Stimulated activated CD4-positive, alpha-beta T cell treated with anti-CD3 and anti-CD28 coated beads, TNF-alpha, amount 100 ng/mL, for 48 hours (primary cell): ENCODE data around the gene ESCO1.
"Not testable (repeated sequence)": the region's sequence is repeated elsewhere in the genome, so short reads cannot be mapped to it uniquely, and the experiment has no call there.

Source experiments
- DNase-seq, 3 donors: peaks; one replicate each; pipeline ENCODE4 v3.0.0-alpha.2; 2020; ENCODE audit warnings: low read depth in 3 of 3

ESCO1 gene, protein sequence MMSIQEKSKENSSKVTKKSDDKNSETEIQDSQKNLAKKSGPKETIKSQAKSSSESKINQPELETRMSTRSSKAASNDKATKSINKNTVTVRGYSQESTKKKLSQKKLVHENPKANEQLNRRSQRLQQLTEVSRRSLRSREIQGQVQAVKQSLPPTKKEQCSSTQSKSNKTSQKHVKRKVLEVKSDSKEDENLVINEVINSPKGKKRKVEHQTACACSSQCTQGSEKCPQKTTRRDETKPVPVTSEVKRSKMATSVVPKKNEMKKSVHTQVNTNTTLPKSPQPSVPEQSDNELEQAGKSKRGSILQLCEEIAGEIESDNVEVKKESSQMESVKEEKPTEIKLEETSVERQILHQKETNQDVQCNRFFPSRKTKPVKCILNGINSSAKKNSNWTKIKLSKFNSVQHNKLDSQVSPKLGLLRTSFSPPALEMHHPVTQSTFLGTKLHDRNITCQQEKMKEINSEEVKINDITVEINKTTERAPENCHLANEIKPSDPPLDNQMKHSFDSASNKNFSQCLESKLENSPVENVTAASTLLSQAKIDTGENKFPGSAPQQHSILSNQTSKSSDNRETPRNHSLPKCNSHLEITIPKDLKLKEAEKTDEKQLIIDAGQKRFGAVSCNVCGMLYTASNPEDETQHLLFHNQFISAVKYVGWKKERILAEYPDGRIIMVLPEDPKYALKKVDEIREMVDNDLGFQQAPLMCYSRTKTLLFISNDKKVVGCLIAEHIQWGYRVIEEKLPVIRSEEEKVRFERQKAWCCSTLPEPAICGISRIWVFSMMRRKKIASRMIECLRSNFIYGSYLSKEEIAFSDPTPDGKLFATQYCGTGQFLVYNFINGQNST

DNA sequence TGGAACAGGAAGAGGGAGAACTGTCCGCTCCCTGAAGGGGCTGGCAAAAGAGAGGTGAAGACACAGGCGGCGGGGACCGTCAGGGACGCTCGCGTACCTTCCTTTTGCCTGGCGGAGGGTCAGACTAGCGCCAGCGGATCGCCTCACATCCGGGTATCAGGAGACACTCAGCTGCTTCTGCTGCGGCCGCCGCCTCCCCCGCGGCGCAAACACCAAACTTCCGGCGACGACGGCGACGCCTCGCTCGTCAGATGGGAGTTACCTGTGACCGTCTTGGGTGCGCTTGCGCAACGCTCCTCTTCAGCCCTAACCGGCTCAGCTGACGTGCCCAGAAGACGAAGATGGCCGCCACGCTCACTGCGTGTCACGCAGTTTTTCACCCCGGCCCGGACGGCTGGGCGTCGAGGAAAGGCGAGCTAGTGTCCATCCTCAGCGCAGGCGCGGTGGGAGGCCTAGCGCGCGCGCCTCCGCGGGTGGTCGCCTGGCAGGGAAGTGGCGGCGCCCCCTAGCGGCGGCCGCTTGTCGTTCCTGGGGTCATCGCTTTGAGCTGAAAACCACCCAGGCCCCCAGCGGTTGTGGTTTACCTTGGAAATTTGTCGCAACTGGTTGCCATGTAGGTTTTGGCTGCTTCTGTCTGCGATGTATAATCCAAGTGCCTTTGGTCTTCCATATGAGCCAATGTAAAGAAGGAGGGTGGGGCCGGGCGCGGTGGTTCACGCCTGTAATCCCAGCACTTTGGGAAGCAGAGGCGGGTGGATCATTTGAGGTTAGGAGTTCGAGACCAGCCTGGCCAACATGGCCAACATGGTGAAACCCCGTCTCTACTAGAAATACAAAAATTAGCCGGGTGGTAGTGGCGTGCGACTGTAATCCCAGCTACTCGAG lies at the start of gene ESCO1:
ESCO1 (minus strand) TSS at position 179 of the 885 bp plus-strand sequence. CDS start 25,861 bp downstream, outside the sequence.
- DNase-seq = peak; percentile 85 to 95 (median 88)

DNA sequence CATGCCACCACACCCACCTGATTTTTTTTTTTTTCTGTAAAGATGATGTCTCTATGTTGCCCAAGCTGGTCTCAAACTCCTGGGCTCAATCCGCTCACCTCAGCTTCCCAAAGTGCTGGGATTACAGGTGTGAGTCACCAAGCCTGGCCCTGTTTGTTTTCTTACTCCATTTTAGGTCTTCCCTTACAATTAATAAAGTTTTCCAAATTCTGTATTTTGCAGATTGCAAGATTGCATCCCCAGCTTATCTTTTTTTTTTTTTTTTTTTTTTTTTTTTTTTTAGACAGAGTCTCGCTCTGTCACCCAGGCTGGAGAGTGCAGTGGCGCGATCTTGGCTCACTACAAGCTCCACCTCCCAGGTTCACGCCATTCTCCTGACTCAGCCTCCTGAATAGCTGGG lies 39.9 kb upstream of the ESCO1 start:
- not testable (repeated sequence) for DNase-seq

DNA sequence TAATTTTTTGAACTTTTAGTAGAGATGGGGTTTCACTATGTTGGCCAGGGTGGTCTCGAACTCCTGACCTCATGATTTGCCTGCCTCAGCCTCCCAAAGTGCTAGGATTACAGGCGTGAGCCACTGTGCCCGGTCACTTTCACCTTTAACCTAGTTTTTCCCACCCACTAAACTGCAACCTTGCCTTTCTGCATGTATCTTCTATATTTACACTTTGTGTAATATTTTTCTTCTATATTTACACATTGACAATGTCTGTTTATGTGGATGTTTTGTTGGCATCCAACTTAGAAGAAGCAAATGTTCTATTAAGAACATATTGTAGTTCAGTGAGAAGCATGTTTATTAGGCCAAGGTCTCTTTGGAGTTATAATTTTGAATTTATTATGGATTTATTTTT lies 38.3 kb upstream of the ESCO1 start:
- DNase-seq = no peak

DNA sequence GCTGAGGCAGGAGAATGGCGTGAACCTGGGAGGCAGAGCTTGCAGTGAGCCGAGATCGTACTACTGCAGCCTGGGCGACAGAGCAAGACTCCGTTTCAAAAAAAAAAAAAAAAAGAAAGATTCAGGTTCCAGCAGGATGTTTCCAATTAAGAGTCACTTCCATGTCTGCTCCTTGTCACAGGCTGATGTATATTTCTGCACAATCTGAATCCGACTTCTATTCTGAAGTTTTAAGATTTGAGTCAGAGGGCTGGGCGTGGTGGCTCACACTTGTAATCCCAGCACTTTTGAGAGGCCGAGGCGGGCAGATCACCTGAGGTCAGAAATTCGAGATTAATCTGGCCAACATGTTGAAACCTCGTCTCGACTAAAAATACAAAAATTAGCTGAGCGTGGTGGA lies 36.3 kb upstream of the ESCO1 start:
- no peak for DNase-seq

DNA sequence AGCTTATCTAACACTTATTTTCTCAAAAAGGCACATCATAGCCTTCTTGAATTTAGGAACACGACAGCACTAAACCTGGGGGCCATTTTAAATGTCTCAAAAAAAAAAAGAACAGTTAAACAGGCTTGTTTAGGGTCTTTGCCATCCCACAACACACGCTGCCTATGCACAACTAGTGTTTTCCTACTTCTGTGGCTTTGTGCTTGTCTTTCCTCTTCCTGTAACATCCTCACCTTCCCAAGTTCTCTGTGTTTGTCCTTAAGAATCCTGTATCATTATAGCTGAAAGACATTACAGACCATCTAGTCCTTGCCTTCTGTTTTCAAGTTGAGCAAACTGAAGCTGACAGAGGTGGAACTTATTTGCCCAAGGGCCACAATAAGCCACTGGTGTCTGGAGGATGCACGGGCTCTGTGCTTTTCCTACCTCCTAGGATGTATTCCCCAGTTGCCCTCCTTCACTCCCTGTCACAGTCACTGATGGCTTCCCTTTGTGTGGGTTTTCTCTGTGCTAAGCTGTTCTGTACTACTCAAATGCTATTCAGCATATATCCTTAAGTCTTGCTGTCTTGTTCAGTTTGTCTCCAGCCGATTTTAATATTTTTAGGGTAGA lies 34.2 kb upstream of the ESCO1 start:
- no peak for DNase-seq

DNA sequence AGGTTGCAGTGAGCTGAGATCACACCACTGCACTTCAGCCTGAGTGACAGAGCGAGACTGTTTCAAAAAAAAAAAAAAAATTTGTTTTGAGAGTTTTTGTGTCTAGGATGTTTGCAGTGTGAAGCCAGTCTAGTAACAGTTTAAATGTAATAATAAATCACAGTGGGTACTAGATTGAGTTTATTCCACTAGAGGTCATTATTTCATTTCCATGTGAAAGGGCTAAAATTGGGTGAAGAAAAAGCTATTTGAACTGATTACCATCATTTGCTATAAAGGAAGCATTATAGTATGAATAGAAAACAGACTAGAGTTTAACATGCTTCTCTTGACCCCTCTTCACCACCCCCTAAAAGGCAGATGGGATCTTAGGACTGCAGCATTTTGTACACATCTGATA lies 31.9 kb upstream of the ESCO1 start:
- DNase-seq = no peak

DNA sequence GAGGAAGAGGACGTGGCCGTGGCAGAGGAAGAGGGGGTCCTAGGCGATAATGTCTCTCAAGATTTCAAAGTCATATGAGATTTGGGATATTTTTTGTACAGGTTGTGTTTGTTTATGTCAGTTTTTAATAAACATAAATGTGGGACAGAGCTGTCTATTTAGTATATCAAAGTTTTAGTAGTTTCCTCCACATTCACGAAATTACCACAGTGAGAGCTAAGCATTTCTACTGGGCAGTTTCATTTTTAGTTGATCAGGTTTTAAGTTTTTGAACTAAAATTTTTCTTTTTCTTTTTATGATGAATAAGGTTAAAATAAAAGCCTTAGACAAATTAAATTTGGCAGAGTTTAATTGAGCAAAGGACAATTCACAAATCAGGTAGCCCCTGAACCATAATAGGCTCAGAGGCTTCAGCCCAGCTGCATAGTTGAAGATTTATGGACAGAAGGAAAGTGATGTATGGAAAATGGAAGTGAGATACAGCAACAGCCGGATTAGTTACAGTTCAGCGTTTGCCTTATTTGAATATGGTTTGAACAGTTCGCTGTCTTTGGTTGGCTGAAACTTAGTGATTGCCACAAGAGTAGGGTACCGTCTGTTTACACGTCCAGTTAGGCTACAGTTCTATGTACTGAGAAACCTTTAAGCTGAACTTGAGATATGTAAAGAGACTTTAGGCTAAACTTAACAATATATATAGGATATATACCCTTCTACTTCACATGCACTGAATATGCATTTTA lies 28.8 kb upstream of the ESCO1 start:
- no peak for DNase-seq

DNA sequence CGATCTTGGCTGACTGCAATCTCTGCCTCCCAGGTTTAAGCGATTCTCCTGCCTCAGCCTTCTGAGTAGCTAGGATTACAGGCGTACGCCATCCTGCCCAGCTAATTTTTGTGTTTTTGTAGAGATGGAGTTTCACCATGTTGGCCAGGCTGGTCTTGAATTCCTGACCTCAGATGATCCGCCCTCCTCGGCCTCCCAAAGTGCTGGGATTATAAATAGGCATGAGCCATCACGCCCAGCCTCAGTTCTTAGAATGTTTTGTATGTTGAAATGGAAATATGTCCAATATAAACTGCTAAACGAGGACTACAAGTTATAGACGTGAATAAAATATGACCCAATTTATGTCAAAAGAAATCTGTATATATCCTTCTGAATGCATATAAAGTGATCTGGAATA lies 21.1 kb upstream of the ESCO1 start:
- DNase-seq = not testable (repeated sequence)

DNA sequence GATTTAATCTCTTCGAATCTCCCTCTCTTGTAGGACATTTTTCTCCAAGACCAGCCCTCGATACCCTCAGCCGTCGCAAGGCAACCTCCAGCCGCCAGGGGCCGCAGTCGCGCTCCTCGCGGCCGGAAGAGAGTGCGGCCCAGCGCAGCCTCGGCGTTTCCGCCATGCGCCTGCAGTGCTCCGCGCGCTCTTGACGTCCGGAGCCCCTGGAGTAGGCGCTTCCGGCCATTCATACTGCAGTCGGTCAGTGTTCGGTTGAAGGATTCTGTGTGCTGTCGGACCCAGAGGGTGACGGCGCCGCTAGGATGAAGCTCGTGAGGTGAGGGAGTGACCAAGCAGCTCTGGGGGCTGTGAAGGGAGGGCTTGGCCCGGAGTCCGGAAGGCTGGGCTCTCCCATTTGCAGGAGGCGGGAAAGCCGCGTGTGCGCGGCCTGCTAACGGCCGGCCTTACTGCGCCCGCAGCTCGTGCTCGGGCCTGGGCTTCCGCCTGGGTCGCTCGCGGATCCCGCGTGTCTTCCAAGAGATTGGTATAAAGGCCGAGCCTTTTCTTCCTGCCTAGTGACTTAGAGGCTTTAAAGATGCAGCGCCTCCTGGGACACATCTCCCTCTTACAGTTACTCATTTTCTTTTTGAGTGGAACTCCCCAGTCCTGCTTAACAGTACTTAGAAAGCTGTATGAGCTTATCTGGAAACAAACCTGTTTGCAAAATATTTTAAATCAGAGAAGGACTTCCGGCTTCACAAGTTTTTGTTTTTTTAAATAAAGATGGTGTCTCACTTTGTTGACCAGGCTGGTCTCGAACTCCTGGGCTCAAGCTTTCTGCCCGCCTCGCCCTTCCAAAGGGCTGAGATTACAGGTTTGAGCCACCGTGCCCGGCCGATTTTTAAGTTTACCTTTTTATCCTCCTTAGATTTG lies 11.9 kb upstream of the ESCO1 start, which contains the start of gene SNRPD1:
SNRPD1 (plus strand) TSS at position 190 of the 915 bp plus-strand sequence; CDS start at position 306, 116 bp downstream.
- DNase-seq = peak; percentile 80 to 85 (median 85)

DNA sequence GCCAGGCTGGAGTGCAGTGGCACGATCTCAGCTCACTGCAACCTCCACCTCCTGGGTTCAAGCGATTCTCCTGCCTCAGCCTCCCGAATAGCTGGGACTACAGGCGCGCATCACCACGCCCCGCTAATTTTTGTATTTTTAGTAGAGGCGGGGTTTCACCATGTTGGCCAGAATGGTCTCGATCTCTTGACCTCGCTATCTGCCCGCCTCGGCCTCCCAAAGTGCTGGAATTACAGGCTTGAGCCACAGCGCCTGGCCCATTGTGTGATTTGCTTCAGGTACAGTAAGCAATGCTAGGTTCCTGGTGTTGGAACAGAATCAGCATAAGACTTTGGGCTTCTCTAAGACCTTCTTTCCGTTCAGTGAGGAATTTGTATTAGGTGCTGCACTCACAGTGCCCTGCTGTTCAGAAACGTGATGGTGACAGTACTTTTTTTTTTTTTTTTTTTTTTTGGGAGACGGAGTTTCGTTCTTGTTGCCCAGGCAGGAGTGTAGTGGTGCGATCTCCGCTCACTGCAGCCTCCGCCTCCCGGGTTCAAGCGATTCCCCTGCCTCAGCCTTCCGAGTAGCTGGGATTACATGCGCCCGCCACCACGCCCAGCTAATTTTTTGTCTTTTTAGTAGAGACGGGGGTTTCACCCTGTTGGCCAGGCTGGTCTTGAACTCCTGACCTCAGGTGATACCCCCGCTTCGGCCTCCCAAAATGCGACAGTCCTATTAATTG lies 11.1 kb upstream of the ESCO1 start:
- not testable (repeated sequence) for DNase-seq

DNA sequence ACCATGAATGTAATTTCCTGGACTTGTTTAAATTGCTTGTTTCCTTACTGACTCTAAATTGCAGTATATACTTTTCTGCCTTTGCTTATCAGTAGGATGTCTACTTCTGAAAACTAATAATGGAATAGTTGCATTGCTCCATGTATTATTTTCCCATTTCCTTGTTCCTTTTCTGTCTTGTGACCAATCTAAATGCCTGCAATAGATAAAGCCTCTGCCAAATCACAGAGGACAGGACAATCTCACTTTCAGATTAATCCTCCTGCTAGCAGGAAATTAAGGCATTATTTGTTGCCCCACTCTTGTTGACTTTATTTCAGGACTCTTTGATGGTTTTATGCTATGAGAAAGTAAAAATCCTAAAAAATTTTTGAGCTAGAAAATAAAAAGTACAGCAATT lies 4.7 kb upstream of the ESCO1 start:
- no peak for DNase-seq

DNA sequence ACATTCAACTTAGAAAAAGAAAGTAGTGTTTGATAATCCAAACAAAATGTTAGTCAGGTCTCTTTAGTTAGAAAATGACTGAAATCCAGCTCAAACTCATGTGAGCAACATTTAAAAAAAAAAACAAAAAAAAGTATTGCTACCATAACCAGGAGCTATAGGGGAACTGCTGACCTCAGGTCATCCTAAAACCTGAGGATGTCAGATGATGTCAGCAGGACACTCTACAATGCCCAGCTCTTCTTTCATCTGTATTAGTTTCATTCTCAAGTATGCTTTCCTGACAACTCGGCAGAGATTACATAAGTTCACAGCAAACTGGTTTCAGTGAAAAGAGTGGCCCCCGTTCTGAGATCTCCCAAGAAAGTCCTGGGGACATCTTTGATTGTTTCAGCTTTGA lies 4.2 kb upstream of the ESCO1 start:
- DNase-seq = no peak

DNA sequence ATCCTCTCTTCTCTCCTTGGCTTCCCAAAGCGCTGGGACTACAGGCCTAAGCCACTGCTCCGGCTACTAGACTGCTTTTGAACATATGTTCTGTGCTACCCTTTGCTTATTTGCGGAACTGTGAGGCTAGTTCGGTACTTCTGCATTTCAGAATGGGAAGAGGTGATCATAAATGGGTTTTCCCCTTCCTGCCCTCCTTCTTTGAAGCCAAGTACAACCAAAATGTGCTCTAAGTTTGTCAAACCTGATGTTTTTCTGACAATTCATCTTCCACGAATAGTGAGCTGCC lies 1.7 kb upstream of the ESCO1 start:
- no peak for DNase-seq

DNA sequence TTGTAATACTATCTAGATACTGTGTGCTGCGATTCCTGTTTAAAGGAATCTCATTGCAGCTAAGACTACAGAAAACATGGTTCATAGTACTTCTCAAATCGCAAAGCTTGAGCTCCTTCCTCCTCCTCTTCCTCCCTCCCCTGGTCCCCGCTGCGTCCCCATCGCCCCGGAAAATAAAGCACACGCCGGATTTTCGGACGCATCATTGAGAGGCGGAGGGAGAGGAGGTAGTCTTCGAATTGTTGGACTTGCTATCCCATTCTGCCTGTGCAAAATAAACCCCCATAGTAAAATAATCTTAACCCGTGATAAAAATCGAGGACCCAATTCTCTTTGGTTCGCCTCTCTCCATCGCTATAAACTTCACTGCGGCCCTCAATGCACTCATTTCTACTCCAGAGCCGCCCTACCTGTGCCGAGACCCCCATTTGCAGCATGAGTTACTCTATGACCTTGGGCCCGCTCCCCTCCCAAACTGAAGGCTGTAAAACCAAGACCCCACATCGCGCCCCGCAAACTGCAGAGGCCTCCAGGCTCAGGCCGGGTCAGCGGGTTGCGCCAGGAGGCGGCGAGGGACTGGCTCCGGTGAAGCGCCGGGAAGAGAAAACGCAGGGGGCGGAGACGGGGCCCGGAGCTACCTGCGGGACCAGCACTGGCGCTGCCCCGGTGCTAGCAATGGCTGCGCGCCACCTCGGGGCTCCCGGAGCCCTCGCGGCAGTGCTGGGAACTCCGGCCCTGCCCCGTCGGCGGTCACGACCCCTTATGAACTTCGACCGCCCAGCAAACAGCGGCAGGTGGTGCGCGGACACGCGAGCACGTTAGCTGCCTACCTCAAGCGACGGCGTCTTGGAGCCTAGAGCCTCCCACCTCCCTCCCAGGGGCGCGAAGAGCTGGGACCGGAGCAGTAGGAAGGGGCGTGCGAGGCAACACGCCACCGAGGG lies 649 bp downstream of the ESCO1 start:
- peak in 2 of 3 donors; percentile 37 to 45 for DNase-seq

DNA sequence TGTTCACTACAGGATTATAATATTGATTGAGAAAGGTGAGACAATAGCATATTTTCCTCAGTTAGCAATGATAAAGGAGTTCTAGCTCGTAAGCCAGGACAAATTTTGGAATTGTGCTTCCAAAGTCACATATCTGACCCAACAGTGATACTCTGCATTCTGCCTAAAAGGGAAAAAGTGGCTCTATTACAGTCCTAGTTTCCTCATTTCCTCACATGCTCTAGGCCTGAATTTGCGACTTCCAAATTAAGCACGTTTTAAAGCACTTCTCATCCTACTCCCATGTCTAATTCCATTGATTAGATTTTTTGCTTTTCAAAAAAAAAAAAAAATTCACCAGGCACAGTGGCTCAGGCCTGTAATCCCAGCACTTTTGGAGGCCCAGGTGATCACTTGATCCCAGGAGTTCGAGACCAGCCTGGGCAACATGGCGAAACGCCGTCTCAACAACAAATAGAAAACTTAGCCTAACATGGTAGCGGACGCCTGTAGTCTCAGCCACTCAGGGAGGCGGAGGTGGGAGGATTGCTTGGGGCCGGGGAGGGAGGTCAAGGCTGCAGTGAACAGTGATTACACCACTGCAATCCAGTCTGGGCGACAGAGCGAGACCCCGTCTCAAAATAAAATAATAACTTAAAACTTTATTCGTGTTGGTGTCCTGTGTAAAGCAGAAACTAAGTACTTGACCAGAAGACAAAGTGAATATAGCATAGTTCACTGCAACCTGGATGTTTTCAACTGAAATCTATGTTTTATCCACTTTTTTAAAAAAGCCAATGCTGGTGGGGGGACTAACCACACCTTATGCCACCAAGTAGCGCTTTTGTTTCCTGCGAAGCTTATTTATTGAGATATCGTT lies 1.5 kb downstream of the ESCO1 start:
- DNase-seq = no peak

DNA sequence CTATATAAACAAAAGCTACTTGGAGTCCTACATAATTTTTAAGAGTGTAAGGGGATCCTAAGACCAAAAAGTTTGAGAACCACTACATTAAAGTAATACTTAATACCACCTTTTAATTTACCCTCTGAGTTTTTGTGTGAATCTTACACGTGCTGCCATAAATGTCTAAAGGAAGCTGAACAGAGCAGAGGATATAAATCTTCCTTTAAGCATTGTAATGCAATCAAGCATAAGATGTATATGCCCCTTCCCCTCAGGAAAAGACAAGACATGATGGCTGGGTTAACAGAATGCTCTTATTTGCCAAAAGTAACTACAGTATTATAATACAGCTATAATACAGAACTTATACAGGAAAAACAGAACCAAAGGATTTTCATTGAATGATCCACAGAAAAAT lies 2.9 kb downstream of the ESCO1 start:
- no peak for DNase-seq
